Panc1 (cell line): ENCODE measurements around the gene AFF2. TPM values are rescaled to one million over a fixed set of nuclear protein-coding genes. Genes with fewer than 3 reads are reported as not detected.

ENCODE experiments used
- ATAC-seq: fragments of 200-7000 bp; cut with Tn5 transposase; 2 replicates; pipeline ENCODE4 v1.9.1; 2020; ENCODE audit warnings: mild to moderate bottlenecking, moderate library complexity
- BruUV-seq: library from RNA; stranded (reverse); fragments of 400-500 nt; replicated peaks from 2 replicates; lab custom pipeline; 2021; lab: Mats Ljungman, UMichigan
- CTCF ChIA-PET: fragments of 300-600 bp; sonication (Branson Sonifier 250); formaldehyde crosslinking; loops from one replicate; lab custom pipeline; 2022; ENCODE audit warnings: antibody characterized with exemption; lab: Charles Lee
- POLR2A ChIA-PET: fragments of 300-600 bp; sonication (Branson Sonifier 250); formaldehyde crosslinking; loops from one replicate; lab custom pipeline; 2022; ENCODE audit warnings: antibody characterized with exemption; lab: Charles Lee
- DNase-seq: peaks from one replicate; pipeline ENCODE4 v3.0.0-alpha.2; 2010; ENCODE audit warnings: low read depth, low spot score
- H3K27ac ChIP-seq: 2 replicates; pipeline ENCODE4 v1.5.1; 2011; ENCODE audit warnings: mild to moderate bottlenecking, low read length, inconsistent platforms
- H3K27me3 ChIP-seq: fragments of 200-500 bp; sonication (Bioruptor generic); 2 replicates; pipeline ENCODE4 v1.6.0; 2014; ENCODE audit warnings: low read length, inconsistent platforms; ENCODE audit not compliant: control insufficient read depth, insufficient read depth
- H3K36me3 ChIP-seq: fragments of 200-500 bp; sonication (Bioruptor generic); 2 replicates; pipeline ENCODE4 v1.5.1; 2014; ENCODE audit warnings: inconsistent platforms, mild to moderate bottlenecking, low read length, moderate library complexity; ENCODE audit not compliant: control insufficient read depth, insufficient read depth
- H3K4me1 ChIP-seq: 2 replicates; pipeline ENCODE4 v1.5.1; 2011; ENCODE audit warnings: inconsistent platforms, mild to moderate bottlenecking, low read length, moderate library complexity; ENCODE audit not compliant: control insufficient read depth, insufficient read depth
- H3K4me3 ChIP-seq, 2 experiments: 2 replicates each; pipeline ENCODE4 v1.5.1; 2011 to 2012; ENCODE audit warnings: low read depth in 2 of 2, low read length in 2 of 2, mild to moderate bottlenecking in 2 of 2, inconsistent platforms in 1 of 2, moderate library complexity in 1 of 2
- H3K9me3 ChIP-seq: fragments of 200-500 bp; sonication (Bioruptor generic); 2 replicates; pipeline ENCODE4 v1.5.1; 2014; ENCODE audit warnings: low read depth, mild to moderate bottlenecking, inconsistent platforms, low read length, moderate library complexity; ENCODE audit not compliant: control insufficient read depth, insufficient read depth
- POLR2AphosphoS5 ChIP-seq: IDR thresholded peaks from 2 replicates; pipeline ENCODE4 v1.6.1; 2012; ENCODE audit warnings: mild to moderate bottlenecking, low read depth, low read length, moderate library complexity
- SIN3A ChIP-seq: IDR thresholded peaks from 2 replicates; pipeline ENCODE4 v1.6.1; 2012; ENCODE audit warnings: low read depth, mild to moderate bottlenecking, low read length, moderate library complexity, borderline replicate concordance; ENCODE audit not compliant: insufficient read depth
- TCF7L2 ChIP-seq: IDR thresholded peaks from 2 replicates; pipeline ENCODE4 v1.6.1; 2011; ENCODE audit warnings: mild to moderate bottlenecking, low read depth, low read length, inconsistent platforms
- in situ Hi-C: cut with HindIII; loops from 2 replicates; pipeline ENCODE4 v1.10.0; 2016; ENCODE audit warnings: low sequenced_read_pairs, low pct_unique_long_range_greater_than_20kb
- intact Hi-C: fragments of 100-400 bp; cut with micrococcal nuclease; formaldehyde crosslinking; loops from one replicate; pipeline ENCODE4 v1.10.0; 2022; ENCODE audit not compliant: unreplicated experiment
- total RNA-seq: library from RNA; stranded (reverse); gene quantifications from one replicate; pipeline ENCODE4 v1.2.1, GENCODE V29; 2021; ENCODE audit not compliant: unreplicated experiment
- TF ChIP-seq, protein P1 (sequence below), 2 experiments: IDR thresholded peaks; 2 replicates each; pipeline ENCODE4 v1.6.1; 2011 to 2012; ENCODE audit warnings: low read depth in 2 of 2, control low read depth in 1 of 2, low read length in 1 of 2, mild to moderate bottlenecking in 1 of 2, moderate library complexity in 1 of 2; ENCODE audit not compliant: insufficient read depth in 1 of 2
- TF ChIP-seq, protein P2 (sequence below): fragments of 450-650 bp; IDR thresholded peaks from 2 replicates; pipeline ENCODE4 v1.5.1; 2017; ENCODE audit warnings: mild to moderate bottlenecking

AFF2 gene
- total RNA-seq, 1 experiment from 2014 or later, result 0.05 TPM

DNA sequence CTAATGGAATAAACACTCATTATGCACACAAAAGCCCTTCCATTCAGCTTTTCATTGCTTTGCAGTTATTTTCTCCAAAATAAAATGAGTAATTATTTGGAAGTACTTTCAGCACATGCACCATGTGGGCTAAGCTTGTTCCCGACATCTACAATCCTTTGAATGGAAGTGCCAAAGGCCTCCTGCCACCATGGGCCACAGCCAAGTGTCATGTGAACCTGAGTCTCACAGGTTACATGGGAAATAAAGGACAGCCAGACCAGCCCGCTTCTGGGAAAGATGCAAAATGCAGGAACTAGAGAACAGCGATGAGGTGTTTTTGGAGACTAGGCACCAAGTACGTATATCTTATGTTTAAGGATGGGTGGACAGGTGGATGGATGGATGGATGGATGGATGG lies 181.8 kb downstream of the AFF2 start:
- DNase-seq (no peak), ATAC-seq (no peak)
- no TSS peak for BruUV-seq
- in situ Hi-C loops (no loop called here), intact Hi-C loops (no loop called here)
- Histone ChIP-seq H3K27ac (no peak overlapping the region), H3K4me3 (no peak overlapping the region), H3K36me3 (no peaks in the 10 kb centered on the region), H3K4me1 (no peaks in the 10 kb centered on the region), H3K9me3 (no peaks in the 10 kb centered on the region), H3K27me3 (no peaks in the 10 kb centered on the region)
- TF ChIP-seq SIN3A, result no peak
- TF ChIP-seq, protein P1, sequence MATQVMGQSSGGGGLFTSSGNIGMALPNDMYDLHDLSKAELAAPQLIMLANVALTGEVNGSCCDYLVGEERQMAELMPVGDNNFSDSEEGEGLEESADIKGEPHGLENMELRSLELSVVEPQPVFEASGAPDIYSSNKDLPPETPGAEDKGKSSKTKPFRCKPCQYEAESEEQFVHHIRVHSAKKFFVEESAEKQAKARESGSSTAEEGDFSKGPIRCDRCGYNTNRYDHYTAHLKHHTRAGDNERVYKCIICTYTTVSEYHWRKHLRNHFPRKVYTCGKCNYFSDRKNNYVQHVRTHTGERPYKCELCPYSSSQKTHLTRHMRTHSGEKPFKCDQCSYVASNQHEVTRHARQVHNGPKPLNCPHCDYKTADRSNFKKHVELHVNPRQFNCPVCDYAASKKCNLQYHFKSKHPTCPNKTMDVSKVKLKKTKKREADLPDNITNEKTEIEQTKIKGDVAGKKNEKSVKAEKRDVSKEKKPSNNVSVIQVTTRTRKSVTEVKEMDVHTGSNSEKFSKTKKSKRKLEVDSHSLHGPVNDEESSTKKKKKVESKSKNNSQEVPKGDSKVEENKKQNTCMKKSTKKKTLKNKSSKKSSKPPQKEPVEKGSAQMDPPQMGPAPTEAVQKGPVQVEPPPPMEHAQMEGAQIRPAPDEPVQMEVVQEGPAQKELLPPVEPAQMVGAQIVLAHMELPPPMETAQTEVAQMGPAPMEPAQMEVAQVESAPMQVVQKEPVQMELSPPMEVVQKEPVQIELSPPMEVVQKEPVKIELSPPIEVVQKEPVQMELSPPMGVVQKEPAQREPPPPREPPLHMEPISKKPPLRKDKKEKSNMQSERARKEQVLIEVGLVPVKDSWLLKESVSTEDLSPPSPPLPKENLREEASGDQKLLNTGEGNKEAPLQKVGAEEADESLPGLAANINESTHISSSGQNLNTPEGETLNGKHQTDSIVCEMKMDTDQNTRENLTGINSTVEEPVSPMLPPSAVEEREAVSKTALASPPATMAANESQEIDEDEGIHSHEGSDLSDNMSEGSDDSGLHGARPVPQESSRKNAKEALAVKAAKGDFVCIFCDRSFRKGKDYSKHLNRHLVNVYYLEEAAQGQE (IDR thresholded peaks at IDR 0.05; ENCODE audit: insufficient read depth in 1 of 2, low read depth in 2 of 2, low read length in 1 of 2), result no peak
- ChIA-PET CTCF (no interaction called here), POLR2A (no interaction called here)

DNA sequence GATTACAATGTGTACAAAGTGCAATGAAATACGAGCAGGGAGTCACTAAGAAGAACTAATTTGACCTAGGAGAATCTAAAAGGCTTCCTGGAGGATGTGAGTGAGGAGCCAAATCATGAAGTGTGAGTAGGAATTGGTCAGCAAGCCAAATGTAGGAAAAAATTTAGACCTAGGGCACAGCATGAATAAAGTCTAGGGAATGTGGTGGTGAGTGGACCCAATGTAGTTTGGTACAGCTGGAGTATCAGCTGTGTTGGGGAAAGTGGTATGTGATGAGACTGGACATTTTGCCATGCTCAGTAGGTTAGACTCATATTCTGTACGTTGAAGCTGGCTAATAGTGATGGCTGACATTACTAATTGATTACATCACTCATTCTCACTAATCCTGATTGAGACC lies 191.0 kb downstream of the AFF2 start:
- ChIA-PET CTCF (no interaction called here), POLR2A (no interaction called here)
- TF ChIP-seq, protein P2, sequence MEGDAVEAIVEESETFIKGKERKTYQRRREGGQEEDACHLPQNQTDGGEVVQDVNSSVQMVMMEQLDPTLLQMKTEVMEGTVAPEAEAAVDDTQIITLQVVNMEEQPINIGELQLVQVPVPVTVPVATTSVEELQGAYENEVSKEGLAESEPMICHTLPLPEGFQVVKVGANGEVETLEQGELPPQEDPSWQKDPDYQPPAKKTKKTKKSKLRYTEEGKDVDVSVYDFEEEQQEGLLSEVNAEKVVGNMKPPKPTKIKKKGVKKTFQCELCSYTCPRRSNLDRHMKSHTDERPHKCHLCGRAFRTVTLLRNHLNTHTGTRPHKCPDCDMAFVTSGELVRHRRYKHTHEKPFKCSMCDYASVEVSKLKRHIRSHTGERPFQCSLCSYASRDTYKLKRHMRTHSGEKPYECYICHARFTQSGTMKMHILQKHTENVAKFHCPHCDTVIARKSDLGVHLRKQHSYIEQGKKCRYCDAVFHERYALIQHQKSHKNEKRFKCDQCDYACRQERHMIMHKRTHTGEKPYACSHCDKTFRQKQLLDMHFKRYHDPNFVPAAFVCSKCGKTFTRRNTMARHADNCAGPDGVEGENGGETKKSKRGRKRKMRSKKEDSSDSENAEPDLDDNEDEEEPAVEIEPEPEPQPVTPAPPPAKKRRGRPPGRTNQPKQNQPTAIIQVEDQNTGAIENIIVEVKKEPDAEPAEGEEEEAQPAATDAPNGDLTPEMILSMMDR, result no peak
- TF ChIP-seq, protein P1 (IDR thresholded peaks at IDR 0.05; ENCODE audit: insufficient read depth in 1 of 2, low read depth in 2 of 2, low read length in 1 of 2), result no peak
- TF ChIP-seq POLR2AphosphoS5, result no peak
- no peak for TF ChIP-seq SIN3A
- no peak for TF ChIP-seq TCF7L2
- intact Hi-C loops (no loop called here), in situ Hi-C loops (no loop called here)
- Histone ChIP-seq H3K4me3 (no peak overlapping the region), H3K27me3 (no peaks in the 10 kb centered on the region), H3K9me3 (no peaks in the 10 kb centered on the region), H3K4me1 (no peaks in the 10 kb centered on the region), H3K27ac (no peak overlapping the region), H3K36me3 (no peaks in the 10 kb centered on the region)
- no TSS peak for BruUV-seq
- ATAC-seq (no peak), DNase-seq (no peak)
